ENCODE results near the gene IL6R. TPM values are rescaled to one million over a fixed set of nuclear protein-coding genes. Genes with fewer than 3 reads are reported as not detected.

Gene IL6R
- total and polyA plus RNA-seq, 2 of the 4 experiments (the other 2 are of a cell fraction), result 5.3 to 9.5 TPM

- no peak for TF ChIP-seq RFX5 (IDR thresholded peaks at IDR 0.05; ENCODE audit: low read depth, low read length)
- TF ChIP-seq CTCF (conservative IDR thresholded peaks at IDR 0.05; ENCODE audit: low read depth, low read length), result no peak
- TF ChIP-seq MXI1 (IDR thresholded peaks at IDR 0.05; ENCODE audit: borderline replicate concordance, low read depth, low read length), result no peak
- no peak for TF ChIP-seq NFE2L2 (IDR thresholded peaks at IDR 0.05; ENCODE audit: low read depth, low read length)
Observed at GRCh38 chr1:154454386-154455120, 49.4 kb downstream of the IL6R start (continued).

All from IMR-90 (cell line).